ENCODE measurements around the gene DENND4A.

DENND4A gene

DNA sequence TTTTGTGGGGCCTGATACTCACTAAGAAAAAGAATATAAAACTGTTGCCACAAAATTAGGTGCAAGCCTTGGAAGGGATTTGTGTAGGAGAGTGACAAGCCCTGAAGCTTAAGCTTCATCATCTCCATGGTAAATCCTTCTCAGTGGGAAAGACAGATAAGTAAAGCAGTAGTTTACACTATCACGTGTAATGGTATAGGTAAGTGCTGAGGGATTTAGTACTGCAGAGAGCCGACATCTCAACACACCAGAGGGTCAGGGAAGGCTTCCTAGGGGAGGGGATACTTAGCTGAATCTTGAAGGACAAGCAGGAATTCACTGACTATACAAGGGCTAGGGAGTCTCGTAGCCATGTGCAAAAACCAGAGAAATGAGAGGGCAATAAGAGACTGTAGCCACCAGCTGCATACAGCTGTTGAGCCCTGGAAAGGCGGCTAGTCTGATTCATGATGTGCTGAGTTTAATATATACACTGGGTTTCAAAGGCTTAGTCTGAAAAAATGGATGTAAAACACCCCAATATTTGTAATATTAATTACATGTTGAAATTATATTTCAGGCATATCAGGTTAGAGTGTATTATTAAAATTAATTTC is 159.2 kb downstream of the DENND4A start:
- TF ChIP-seq EZH2phosphoT487 (IDR thresholded peaks at IDR 0.05; ENCODE audit: borderline replicate concordance, low read length) = no peak
- TF ChIP-seq, protein P1, sequence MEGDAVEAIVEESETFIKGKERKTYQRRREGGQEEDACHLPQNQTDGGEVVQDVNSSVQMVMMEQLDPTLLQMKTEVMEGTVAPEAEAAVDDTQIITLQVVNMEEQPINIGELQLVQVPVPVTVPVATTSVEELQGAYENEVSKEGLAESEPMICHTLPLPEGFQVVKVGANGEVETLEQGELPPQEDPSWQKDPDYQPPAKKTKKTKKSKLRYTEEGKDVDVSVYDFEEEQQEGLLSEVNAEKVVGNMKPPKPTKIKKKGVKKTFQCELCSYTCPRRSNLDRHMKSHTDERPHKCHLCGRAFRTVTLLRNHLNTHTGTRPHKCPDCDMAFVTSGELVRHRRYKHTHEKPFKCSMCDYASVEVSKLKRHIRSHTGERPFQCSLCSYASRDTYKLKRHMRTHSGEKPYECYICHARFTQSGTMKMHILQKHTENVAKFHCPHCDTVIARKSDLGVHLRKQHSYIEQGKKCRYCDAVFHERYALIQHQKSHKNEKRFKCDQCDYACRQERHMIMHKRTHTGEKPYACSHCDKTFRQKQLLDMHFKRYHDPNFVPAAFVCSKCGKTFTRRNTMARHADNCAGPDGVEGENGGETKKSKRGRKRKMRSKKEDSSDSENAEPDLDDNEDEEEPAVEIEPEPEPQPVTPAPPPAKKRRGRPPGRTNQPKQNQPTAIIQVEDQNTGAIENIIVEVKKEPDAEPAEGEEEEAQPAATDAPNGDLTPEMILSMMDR (IDR thresholded peaks at IDR 0.05; ENCODE audit: low read depth, low read length, poor library complexity, severe bottlenecking) = no peak
- H3K27ac ChIP-seq (ENCODE audit: low read depth, low read length) = no peak overlapping the region
- no peaks in the 10 kb centered on the region for H3K27me3 ChIP-seq (ENCODE audit: control insufficient read depth, low read length)
- no peak overlapping the region for H3K4me2 ChIP-seq (ENCODE audit: low read length)
- no peaks in the 10 kb centered on the region for H3F3A ChIP-seq (ENCODE audit: control insufficient read depth, insufficient read depth)
- no peaks in the 10 kb centered on the region for H3K9me2 ChIP-seq (replicated peaks; ENCODE audit: control insufficient read depth, low read length)
- H3K79me2 ChIP-seq (ENCODE audit: control insufficient read depth, low read length) = no peaks in the 10 kb centered on the region
- no peaks in the 10 kb centered on the region for H4K20me1 ChIP-seq (ENCODE audit: control insufficient read depth, insufficient read depth, low read depth, low read length)
- no peaks in the 10 kb centered on the region for H3K36me3 ChIP-seq (ENCODE audit: control insufficient read depth, low read length)
- peaks cover 12% of the 10 kb centered on the region for H3K4me1 ChIP-seq (ENCODE audit: control insufficient read depth, low read length)
- H3K9me3 ChIP-seq (ENCODE audit: control insufficient read depth, insufficient read depth, low read length) = no peaks in the 10 kb centered on the region
- no peak overlapping the region for H3K4me3 ChIP-seq (ENCODE audit: low read length)

DNA sequence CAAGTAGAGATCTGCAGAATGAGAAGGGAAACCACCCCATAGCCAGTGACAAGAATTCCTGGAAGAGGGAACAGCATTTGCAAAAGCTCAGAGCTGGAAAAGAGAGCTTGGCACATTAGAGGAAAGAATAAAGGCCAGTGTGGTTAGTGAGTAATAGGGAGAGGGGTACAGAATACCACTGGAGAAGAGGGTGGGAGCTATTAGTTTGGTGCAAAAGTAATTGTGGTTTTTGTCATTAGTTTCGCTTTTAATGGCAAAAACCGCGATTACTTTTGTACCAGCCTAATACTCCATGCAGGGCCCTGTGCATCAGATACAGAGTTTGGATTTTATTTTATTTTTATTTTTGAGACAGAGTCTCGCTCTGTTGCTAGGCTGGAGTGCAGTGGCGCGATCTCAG is 160.6 kb downstream of the DENND4A start:
- TF ChIP-seq, protein P1 (IDR thresholded peaks at IDR 0.05; ENCODE audit: low read depth, low read length, poor library complexity, severe bottlenecking) = no peak
- no peak for TF ChIP-seq EZH2phosphoT487 (IDR thresholded peaks at IDR 0.05; ENCODE audit: borderline replicate concordance, low read length)
- Histone ChIP-seq H3K27ac (ENCODE audit: low read depth, low read length) (no peak overlapping the region), H3K4me1 (ENCODE audit: control insufficient read depth, low read length) (peaks cover 12% of the 10 kb centered on the region), H3K4me3 (ENCODE audit: low read length) (no peak overlapping the region), H4K20me1 (ENCODE audit: control insufficient read depth, insufficient read depth, low read depth, low read length) (no peaks in the 10 kb centered on the region), H3K36me3 (ENCODE audit: control insufficient read depth, low read length) (no peaks in the 10 kb centered on the region), H3K9me2 (replicated peaks; ENCODE audit: control insufficient read depth, low read length) (no peaks in the 10 kb centered on the region), H3K9me3 (ENCODE audit: control insufficient read depth, insufficient read depth, low read length) (no peaks in the 10 kb centered on the region), H3F3A (ENCODE audit: control insufficient read depth, insufficient read depth) (no peaks in the 10 kb centered on the region), H3K4me2 (ENCODE audit: low read length) (no peak overlapping the region), H3K79me2 (ENCODE audit: control insufficient read depth, low read length) (no peaks in the 10 kb centered on the region), H3K27me3 (ENCODE audit: control insufficient read depth, low read length) (no peaks in the 10 kb centered on the region)

DNA sequence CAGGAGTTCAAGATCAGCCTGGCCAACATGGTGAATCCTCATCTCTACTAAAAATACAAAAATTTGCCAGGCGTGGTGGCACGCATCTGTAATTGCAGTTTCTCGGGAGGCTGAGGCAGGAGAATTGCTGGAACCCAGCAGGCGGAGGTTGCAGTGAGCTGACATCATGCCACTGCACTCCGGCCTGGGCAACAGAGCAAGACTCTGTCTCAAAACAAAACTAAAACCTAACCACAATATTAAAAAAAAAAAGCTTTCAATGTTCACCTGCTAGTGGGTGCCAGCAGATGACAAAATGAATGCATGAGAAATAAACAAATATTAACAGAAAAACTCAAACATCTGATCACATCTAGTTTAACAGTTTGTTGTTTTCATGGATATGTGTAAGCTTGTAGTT is 161.3 kb downstream of the DENND4A start:
- Histone ChIP-seq H3K9me2 (replicated peaks; ENCODE audit: control insufficient read depth, low read length) (no peaks in the 10 kb centered on the region), H3K27me3 (ENCODE audit: control insufficient read depth, low read length) (no peaks in the 10 kb centered on the region), H3K4me2 (ENCODE audit: low read length) (no peak overlapping the region), H3K4me1 (ENCODE audit: control insufficient read depth, low read length) (peaks cover 12% of the 10 kb centered on the region), H3K27ac (ENCODE audit: low read depth, low read length) (no peak overlapping the region), H3K4me3 (ENCODE audit: low read length) (no peak overlapping the region), H3F3A (ENCODE audit: control insufficient read depth, insufficient read depth) (no peaks in the 10 kb centered on the region), H3K36me3 (ENCODE audit: control insufficient read depth, low read length) (no peaks in the 10 kb centered on the region), H3K79me2 (ENCODE audit: control insufficient read depth, low read length) (no peaks in the 10 kb centered on the region), H3K9me3 (ENCODE audit: control insufficient read depth, insufficient read depth, low read length) (no peaks in the 10 kb centered on the region), H4K20me1 (ENCODE audit: control insufficient read depth, insufficient read depth, low read depth, low read length) (no peaks in the 10 kb centered on the region)
- TF ChIP-seq EZH2phosphoT487 (IDR thresholded peaks at IDR 0.05; ENCODE audit: borderline replicate concordance, low read length) = no peak
- TF ChIP-seq, protein P1 (IDR thresholded peaks at IDR 0.05; ENCODE audit: low read depth, low read length, poor library complexity, severe bottlenecking) = no peak
